NT2/D1 (cell line): Measurements from ENCODE around the gene TCL1A.

Experiments
- SUZ12 ChIP-seq: IDR thresholded peaks from 2 replicates; pipeline ENCODE4 v1.6.1; 2011; ENCODE audit not compliant: insufficient read length, insufficient read depth; ENCODE audit errors: extremely low read depth
- YY1 ChIP-seq: IDR thresholded peaks from 2 replicates; pipeline ENCODE4 v1.6.1; 2011; ENCODE audit not compliant: insufficient read length, insufficient read depth

DNA sequence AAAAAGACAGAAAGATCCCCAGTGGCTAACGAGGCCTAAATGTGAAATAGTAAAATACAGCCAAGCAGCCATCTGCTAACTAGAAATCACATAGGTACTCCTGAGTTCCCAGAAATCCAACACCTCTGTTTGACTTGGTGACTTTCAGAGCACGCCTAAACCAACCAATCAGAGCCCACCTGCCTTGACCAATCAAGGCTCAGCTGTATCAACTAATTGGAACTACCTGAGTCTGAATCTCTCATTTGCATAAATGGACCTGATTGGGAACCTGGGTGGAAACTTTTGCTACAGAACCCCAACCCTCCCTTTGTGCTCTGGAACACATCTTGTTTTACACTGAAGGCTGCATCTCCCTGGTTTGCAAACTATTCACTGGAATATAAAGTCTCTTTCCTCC lies 32.8 kb downstream of the TCL1A start:
- TF ChIP-seq YY1 (no peak), SUZ12 (no peak)
